ENCODE data around the gene C4orf50.

C4orf50 gene

GRCh38 chr4:6019316-6020263 is 1.4 kb upstream of the C4orf50 start:
- Histone ChIP-seq H3K9ac (ENCODE audit: low read length) (no peak overlapping the region), H3K9me3 (ENCODE audit: low read length) (no peaks in the 10 kb centered on the region), H3K9me2 (ENCODE audit: low read depth, low read length) (no peaks in the 10 kb centered on the region), H3K4me2 (ENCODE audit: low read length) (no peak overlapping the region), H3K4me1 (ENCODE audit: insufficient read depth, low read length, severe bottlenecking) (no peaks in the 10 kb centered on the region), H4K20me1 (ENCODE audit: insufficient read depth, low read length) (no peaks in the 10 kb centered on the region), H3K4me3 (ENCODE audit: low read depth, low read length, poor library complexity, severe bottlenecking) (no peak overlapping the region), H2AFZ (ENCODE audit: low read length) (no peak overlapping the region), H3K36me3 (ENCODE audit: insufficient read depth, low read length) (no peaks in the 10 kb centered on the region), H3K79me2 (ENCODE audit: insufficient read depth, low read length) (no peaks in the 10 kb centered on the region), H3K27me3 (ENCODE audit: insufficient read depth, low read length) (no peaks in the 10 kb centered on the region), H3F3A (ENCODE audit: insufficient read depth, low read length) (no peaks in the 10 kb centered on the region), H3K27ac (ENCODE audit: low read depth, low read length, poor library complexity, severe bottlenecking) (no peak overlapping the region)
- TF ChIP-seq EZH2 (IDR thresholded peaks at IDR 0.05; ENCODE audit: borderline replicate concordance, low read length) (no peak), CTCF (IDR thresholded peaks at IDR 0.05; ENCODE audit: low read length) (peak; percentile 59)

- Histone ChIP-seq H3K79me2 (ENCODE audit: insufficient read depth, low read length) (no peaks in the 10 kb centered on the region), H3K36me3 (ENCODE audit: insufficient read depth, low read length) (no peaks in the 10 kb centered on the region), H3K4me1 (ENCODE audit: insufficient read depth, low read length, severe bottlenecking) (no peaks in the 10 kb centered on the region), H3K4me2 (ENCODE audit: low read length) (no peak overlapping the region), H4K20me1 (ENCODE audit: insufficient read depth, low read length) (no peaks in the 10 kb centered on the region), H3K4me3 (ENCODE audit: low read depth, low read length, poor library complexity, severe bottlenecking) (no peak overlapping the region), H2AFZ (ENCODE audit: low read length) (no peak overlapping the region), H3K9me2 (ENCODE audit: low read depth, low read length) (no peaks in the 10 kb centered on the region), H3K27me3 (ENCODE audit: insufficient read depth, low read length) (no peaks in the 10 kb centered on the region), H3F3A (ENCODE audit: insufficient read depth, low read length) (no peaks in the 10 kb centered on the region), H3K9me3 (ENCODE audit: low read length) (no peaks in the 10 kb centered on the region), H3K9ac (ENCODE audit: low read length) (no peak overlapping the region), H3K27ac (ENCODE audit: low read depth, low read length, poor library complexity, severe bottlenecking) (no peak overlapping the region)
- no peak for TF ChIP-seq CTCF (IDR thresholded peaks at IDR 0.05; ENCODE audit: low read length)
- no peak for TF ChIP-seq EZH2 (IDR thresholded peaks at IDR 0.05; ENCODE audit: borderline replicate concordance, low read length)
These were observed 431 bp downstream of the C4orf50 start for GRCh38 chr4:6017800-6018199.

- no peak for TF ChIP-seq EZH2 (IDR thresholded peaks at IDR 0.05; ENCODE audit: borderline replicate concordance, low read length)
- no peak for TF ChIP-seq CTCF (IDR thresholded peaks at IDR 0.05; ENCODE audit: low read length)
- no peaks in the 10 kb centered on the region for H3K27me3 ChIP-seq (ENCODE audit: insufficient read depth, low read length)
- no peak overlapping the region for H3K4me2 ChIP-seq (ENCODE audit: low read length)
These were observed 1.2 kb downstream of the C4orf50 start for GRCh38 chr4:6017030-6017429.

More at GRCh38 chr4:6017030-6017429, 1.2 kb downstream of the C4orf50 start:
- Histone ChIP-seq H3K4me1 (ENCODE audit: insufficient read depth, low read length, severe bottlenecking) (no peaks in the 10 kb centered on the region), H3K36me3 (ENCODE audit: insufficient read depth, low read length) (no peaks in the 10 kb centered on the region), H3K27ac (ENCODE audit: low read depth, low read length, poor library complexity, severe bottlenecking) (no peak overlapping the region), H4K20me1 (ENCODE audit: insufficient read depth, low read length) (no peaks in the 10 kb centered on the region), H3K4me3 (ENCODE audit: low read depth, low read length, poor library complexity, severe bottlenecking) (no peak overlapping the region), H3K79me2 (ENCODE audit: insufficient read depth, low read length) (no peaks in the 10 kb centered on the region), H2AFZ (ENCODE audit: low read length) (no peak overlapping the region), H3K9me3 (ENCODE audit: low read length) (no peaks in the 10 kb centered on the region), H3F3A (ENCODE audit: insufficient read depth, low read length) (no peaks in the 10 kb centered on the region), H3K9ac (ENCODE audit: low read length) (no peak overlapping the region), H3K9me2 (ENCODE audit: low read depth, low read length) (no peaks in the 10 kb centered on the region)

All from OCI-LY1 (cell line).